Astrocyte of the spinal cord (primary cell): ENCODE data around the gene DIP2C.

Source experiments
- DNase-seq: peaks from one replicate; pipeline ENCODE4 v3.0.0; 2011; ENCODE audit warnings: low read depth, low spot score
- H3K4me3 ChIP-seq: 2 replicates; pipeline ENCODE4 v1.5.1; 2011; ENCODE audit warnings: low read depth, mild to moderate bottlenecking, low read length, moderate library complexity
- CTCF ChIP-seq: IDR thresholded peaks from 2 replicates; pipeline ENCODE4 v1.5.1; 2012; ENCODE audit warnings: low read depth, mild to moderate bottlenecking, low read length, inconsistent platforms
- in situ Hi-C: cut with HindIII; loops from 2 replicates; pipeline ENCODE4 v1.10.0; 2017; ENCODE audit warnings: low sequenced_read_pairs

Gene DIP2C

GRCh38 chr10:456486-456885 lies 233.0 kb downstream of the DIP2C start:
- no peak for TF ChIP-seq CTCF
- in situ Hi-C loops, result no loop called here
- no peak overlapping the region for H3K4me3 ChIP-seq
- no peak for DNase-seq

- TF ChIP-seq CTCF, result no peak
- peak; percentile 90 for DNase-seq
- in situ Hi-C loops, result no loop called here
- no peak overlapping the region for H3K4me3 ChIP-seq
Observed at GRCh38 chr10:454860-455259, 234.6 kb downstream of the DIP2C start.

DNA sequence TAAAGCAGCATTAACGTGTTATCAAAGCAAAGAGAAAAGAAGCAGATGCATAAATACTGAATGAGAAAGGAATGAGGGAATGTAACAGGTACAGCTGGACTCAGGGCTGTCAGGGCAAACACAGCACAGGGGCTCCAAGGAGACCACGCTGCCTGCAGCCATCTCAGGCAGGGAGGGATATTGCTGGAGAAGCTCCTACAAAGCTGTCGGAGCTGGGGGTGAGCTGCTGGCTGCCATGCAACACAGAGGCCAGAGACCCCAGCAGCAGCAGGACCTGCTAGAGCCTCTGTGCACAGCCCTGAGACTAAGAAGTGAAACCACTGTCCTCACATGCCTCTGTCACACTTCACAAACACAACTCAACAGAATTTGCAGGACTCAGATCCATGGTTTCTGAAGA lies 235.8 kb downstream of the DIP2C start:
- no peak for TF ChIP-seq CTCF
- DNase-seq, result no peak
- in situ Hi-C loops, result no loop called here
- H3K4me3 ChIP-seq, result no peak overlapping the region

GRCh38 chr10:452512-453426 lies 236.7 kb downstream of the DIP2C start:
- no peak overlapping the region for H3K4me3 ChIP-seq
- DNase-seq, result no peak
- TF ChIP-seq CTCF, result no peak
- in situ Hi-C loops, result no loop called here

GRCh38 chr10:451856-452255 lies 237.6 kb downstream of the DIP2C start:
- DNase-seq, result no peak
- no peak overlapping the region for H3K4me3 ChIP-seq
- in situ Hi-C loops, result no loop called here
- no peak for TF ChIP-seq CTCF

GRCh38 chr10:451021-451471 lies 238.4 kb downstream of the DIP2C start:
- in situ Hi-C loops, result no loop called here
- TF ChIP-seq CTCF, result no peak
- H3K4me3 ChIP-seq, result no peak overlapping the region
- DNase-seq, result peak; percentile 28
